Transverse colon (tissue), 4 donors: ENCODE measurements around the gene AP4E1.

Experiments
- CTCF ChIP-seq, 5 experiments: fragments of 200-600 bp in 3 of 5; fragments of 450-650 bp in 2 of 5; sonication (generic) in 3 of 5; IDR thresholded peaks; 1 replicate in 2 of 5; 2 replicates in 3 of 5; pipeline ENCODE4 v1.5.1; 2016 to 2017; ENCODE audit warnings: antibody characterized with exemption in 5 of 5, inconsistent platforms in 3 of 5, mild to moderate bottlenecking in 2 of 5, moderate library complexity in 1 of 5
- POLR2A ChIP-seq: fragments of 450-650 bp; IDR thresholded peaks from one replicate; pipeline ENCODE4 v1.6.1; 2016; ENCODE audit warnings: antibody characterized with exemption, mild to moderate bottlenecking, moderate library complexity
- POLR2AphosphoS5 ChIP-seq, 3 donors: sonication (generic); formaldehyde crosslinking; IDR thresholded peaks; one replicate each; pipeline ENCODE4 v1.6.1; 2016; ENCODE audit warnings: antibody characterized with exemption in 3 of 3

- no peak for TF ChIP-seq CTCF (IDR thresholded peaks at IDR 0.05)
- TF ChIP-seq POLR2A: no peak
- TF ChIP-seq POLR2AphosphoS5 (IDR thresholded peaks at IDR 0.05): no peak
These were observed 122.3 kb downstream of the AP4E1 start for GRCh38 chr15:51030649-51031316.
